HEK293T (cell line): ENCODE measurements around the gene RNASEH2C.

Experiments used
- CTCF ChIA-PET: fragments of 350-600 bp; formaldehyde crosslinking; extraction: SDS; loops from one replicate; lab custom pipeline; 2021; ENCODE audit warnings: antibody characterized with exemption, inconsistent platforms; lab: Yijun Ruan, JAX
- POLR2A ChIA-PET: fragments of 350-600 bp; formaldehyde crosslinking; extraction: SDS; loops from one replicate; lab custom pipeline; 2020; ENCODE audit warnings: antibody characterized with exemption, inconsistent platforms; lab: Yijun Ruan, JAX
- DNase-seq: peaks from one replicate; pipeline ENCODE4 v3.0.0; 2012; ENCODE audit warnings: mixed read lengths; ENCODE audit errors: extremely low spot score
- ARNT ChIP-seq: fragments of 450-650 bp; IDR thresholded peaks from 2 replicates; pipeline ENCODE4 v1.6.1; 2017; ENCODE audit warnings: mild to moderate bottlenecking
- BHLHE40 ChIP-seq: fragments of 450-650 bp; IDR thresholded peaks from 2 replicates; pipeline ENCODE4 v1.6.1; 2016; ENCODE audit warnings: mild to moderate bottlenecking, moderate library complexity, borderline replicate concordance
- CTBP1 ChIP-seq: fragments of 450-650 bp; IDR thresholded peaks from 2 replicates; pipeline ENCODE4 v1.6.1; 2016; ENCODE audit warnings: borderline replicate concordance
- ELF4 ChIP-seq: fragments of 450-650 bp; IDR thresholded peaks from 2 replicates; pipeline ENCODE4 v1.6.1; 2017; ENCODE audit warnings: antibody characterized with exemption
- FOXA1 ChIP-seq: fragments of 450-650 bp; IDR thresholded peaks from 2 replicates; pipeline ENCODE4 v1.6.1; 2016; ENCODE audit warnings: mild to moderate bottlenecking
- FOXK2 ChIP-seq: fragments of 450-650 bp; IDR thresholded peaks from 2 replicates; pipeline ENCODE4 v1.6.1; 2016; ENCODE audit warnings: mild to moderate bottlenecking
- FOXM1 ChIP-seq: fragments of 450-650 bp; IDR thresholded peaks from 2 replicates; pipeline ENCODE4 v1.6.1; 2017; ENCODE audit warnings: mild to moderate bottlenecking, borderline replicate concordance
- HDGF ChIP-seq: fragments of 450-650 bp; IDR thresholded peaks from 2 replicates; pipeline ENCODE4 v1.6.1; 2017; ENCODE audit warnings: antibody characterized with exemption, borderline replicate concordance
- L3MBTL2 ChIP-seq: fragments of 450-650 bp; conservative IDR thresholded peaks from 2 replicates; pipeline ENCODE4 v1.6.1; 2016; ENCODE audit warnings: mild to moderate bottlenecking
- LEF1 ChIP-seq: fragments of 450-650 bp; IDR thresholded peaks from 2 replicates; pipeline ENCODE4 v1.6.1; 2017; ENCODE audit warnings: mild to moderate bottlenecking, borderline replicate concordance
- NFRKB ChIP-seq: fragments of 450-650 bp; IDR thresholded peaks from 2 replicates; pipeline ENCODE4 v1.6.1; 2016; ENCODE audit warnings: mild to moderate bottlenecking, moderate library complexity
- SP1 ChIP-seq: fragments of 450-650 bp; IDR thresholded peaks from 2 replicates; pipeline ENCODE4 v1.6.1; 2017
- SUZ12 ChIP-seq: fragments of 450-650 bp; IDR thresholded peaks from 2 replicates; pipeline ENCODE4 v1.6.1; 2016; ENCODE audit warnings: mild to moderate bottlenecking
- TARDBP ChIP-seq: fragments of 450-650 bp; IDR thresholded peaks from 2 replicates; pipeline ENCODE4 v1.6.1; 2016
- ZNF384 ChIP-seq: fragments of 450-650 bp; IDR thresholded peaks from 2 replicates; pipeline ENCODE4 v1.6.1; 2016
- TF ChIP-seq, protein P1 (sequence below): fragments of 450-650 bp; IDR thresholded peaks from 2 replicates; pipeline ENCODE4 v1.6.1; 2016

Gene RNASEH2C

DNA sequence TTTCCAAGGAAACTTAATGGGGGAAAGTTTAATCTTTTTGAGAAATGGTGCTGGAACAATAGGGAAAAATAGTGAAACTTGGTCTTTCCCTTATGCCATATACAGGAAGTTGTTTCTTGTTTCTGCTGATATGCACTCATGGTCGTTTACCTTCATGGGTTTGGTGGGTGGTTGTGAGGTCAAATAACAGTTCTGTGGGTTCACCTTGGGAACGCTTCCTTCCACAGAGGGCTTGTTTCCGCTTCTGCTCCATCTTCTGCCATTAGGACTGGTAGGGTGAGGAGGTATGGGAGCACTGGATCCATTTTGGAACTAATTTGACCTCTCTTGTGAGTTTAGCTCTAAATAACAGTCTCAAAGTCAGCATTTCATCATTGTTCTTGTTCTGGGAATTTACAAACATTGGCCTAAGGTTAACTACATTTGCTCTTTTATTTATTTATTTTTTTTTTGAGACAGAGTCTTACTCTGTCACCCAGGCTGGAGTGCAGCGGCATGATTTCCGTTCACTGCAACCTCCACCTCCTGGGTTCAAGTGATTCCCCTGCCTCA, 40.3 kb downstream of the RNASEH2C start:
- no peak for DNase-seq
- CTCF ChIA-PET = no interaction called here
- no peak for TF ChIP-seq HDGF
- no peak for TF ChIP-seq ARNT
- TF ChIP-seq ZNF384 = no peak
- no peak for TF ChIP-seq TARDBP
- no peak for TF ChIP-seq FOXM1
- TF ChIP-seq, protein P1, sequence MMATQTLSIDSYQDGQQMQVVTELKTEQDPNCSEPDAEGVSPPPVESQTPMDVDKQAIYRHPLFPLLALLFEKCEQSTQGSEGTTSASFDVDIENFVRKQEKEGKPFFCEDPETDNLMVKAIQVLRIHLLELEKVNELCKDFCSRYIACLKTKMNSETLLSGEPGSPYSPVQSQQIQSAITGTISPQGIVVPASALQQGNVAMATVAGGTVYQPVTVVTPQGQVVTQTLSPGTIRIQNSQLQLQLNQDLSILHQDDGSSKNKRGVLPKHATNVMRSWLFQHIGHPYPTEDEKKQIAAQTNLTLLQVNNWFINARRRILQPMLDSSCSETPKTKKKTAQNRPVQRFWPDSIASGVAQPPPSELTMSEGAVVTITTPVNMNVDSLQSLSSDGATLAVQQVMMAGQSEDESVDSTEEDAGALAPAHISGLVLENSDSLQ = no peak
- TF ChIP-seq BHLHE40 = no peak
- no peak for TF ChIP-seq NFRKB
- no peak for TF ChIP-seq FOXK2
- TF ChIP-seq SUZ12 = no peak
- no peak for TF ChIP-seq FOXA1
- TF ChIP-seq L3MBTL2 = no peak
- TF ChIP-seq ELF4 = no peak
- POLR2A ChIA-PET = interaction anchor here (1.6 kb wide), 1 partner anchor 17 kb away, joined by 6 read pairs; the partner anchor contains the start of gene RELA

DNA sequence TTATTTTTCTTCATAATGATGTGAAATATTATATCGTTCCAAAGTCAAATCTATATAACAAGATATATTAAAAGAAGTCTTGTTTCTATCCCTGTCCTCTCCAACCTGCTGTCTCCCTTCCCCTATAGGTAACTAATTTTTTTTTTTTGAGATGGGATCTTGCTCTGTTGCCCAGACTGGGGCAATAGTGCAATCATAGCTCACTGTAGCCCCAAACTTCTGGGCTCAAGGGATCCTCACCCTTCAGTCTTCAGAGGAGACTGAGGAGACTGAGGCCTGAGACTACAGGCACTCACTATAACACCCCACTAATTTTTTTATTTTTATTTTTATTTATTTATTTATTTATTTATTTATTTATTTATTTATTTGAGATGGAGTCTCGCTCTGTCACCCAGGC, 47.6 kb downstream of the RNASEH2C start:
- ChIA-PET POLR2A (no interaction called here), CTCF (no interaction called here)
- no peak for DNase-seq
- TF ChIP-seq CTBP1 = no peak
- TF ChIP-seq ARNT = no peak
- no peak for TF ChIP-seq ELF4
- no peak for TF ChIP-seq TARDBP
- no peak for TF ChIP-seq SUZ12
- no peak for TF ChIP-seq BHLHE40
- no peak for TF ChIP-seq FOXA1
- no peak for TF ChIP-seq HDGF
- no peak for TF ChIP-seq NFRKB
- no peak for TF ChIP-seq ZNF384
- no peak for TF ChIP-seq FOXK2
- no peak for TF ChIP-seq SP1
- no peak for TF ChIP-seq LEF1
- TF ChIP-seq FOXM1 = no peak
- TF ChIP-seq, protein P1 = no peak
- no peak for TF ChIP-seq L3MBTL2

DNA sequence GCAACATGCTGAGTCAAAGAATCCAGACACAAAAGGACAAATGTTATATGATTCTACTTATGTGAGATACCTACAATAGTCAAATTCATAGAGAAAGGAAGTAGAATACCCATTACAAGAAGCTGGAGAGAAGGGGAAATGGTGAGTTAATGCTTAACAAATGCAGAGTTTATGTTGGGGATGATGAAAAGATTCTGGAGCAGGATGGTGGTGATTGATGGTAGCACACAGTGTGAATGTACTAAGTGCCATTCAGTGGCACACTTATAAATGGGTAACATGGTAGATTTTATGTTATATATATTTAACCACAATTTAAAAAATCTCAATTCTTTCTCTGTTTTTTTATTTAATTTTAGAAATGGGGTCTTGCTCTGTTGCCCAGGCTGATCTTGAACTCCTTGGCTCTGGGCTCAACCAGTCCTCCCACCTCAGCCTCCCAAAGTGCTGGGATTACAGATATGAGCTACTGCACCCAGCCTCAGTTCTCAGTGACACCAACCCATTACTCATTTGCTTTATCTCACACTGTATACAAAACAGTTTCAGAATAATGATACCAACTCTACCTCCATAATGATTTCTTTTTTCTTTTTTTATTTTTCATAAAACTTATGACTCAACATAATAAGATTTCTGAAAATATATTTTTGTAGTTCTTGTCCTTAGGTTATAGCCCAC, 48.3 kb downstream of the RNASEH2C start:
- no peak for TF ChIP-seq FOXA1
- no peak for TF ChIP-seq FOXM1
- TF ChIP-seq FOXK2 = no peak
- POLR2A ChIA-PET = interaction anchor here (1.1 kb wide), 1 partner anchor 9 kb away, joined by 3 read pairs; the partner anchor contains the start of gene RELA
- DNase-seq = no peak
- CTCF ChIA-PET = interaction anchor here (0.9 kb wide), 1 partner anchor 39 kb away, joined by 3 read pairs; the partner anchor contains the start of gene KAT5
